HepG2 (cell line): Measurements from ENCODE around the gene PUS3.

ENCODE experiments used
- ESRRA ChIP-seq: sonication (generic); formaldehyde crosslinking; IDR thresholded peaks from 2 replicates; pipeline ENCODE4 v1.5.1; 2020; ENCODE audit warnings: mild to moderate bottlenecking, low read depth, missing genetic modification reagents
- HNF4G ChIP-seq, 2 experiments: sonication (generic) in 1 of 2; formaldehyde crosslinking in 1 of 2; IDR thresholded peaks; 2 replicates each; pipeline versions ENCODE4 v1.4.0 to v1.6.1; 2011 to 2020; ENCODE audit warnings: borderline replicate concordance in 2 of 2, low read depth in 2 of 2, mild to moderate bottlenecking in 2 of 2, low read length in 1 of 2, missing genetic modification reagents in 1 of 2, moderate library complexity in 1 of 2
- NKX3-1 ChIP-seq: sonication (generic); formaldehyde crosslinking; IDR thresholded peaks from 2 replicates; pipeline ENCODE4 v1.5.0; 2020; ENCODE audit warnings: missing genetic modification reagents
- POLR2AphosphoS5 ChIP-seq: IDR thresholded peaks from 2 replicates; pipeline ENCODE4 v1.6.1; 2012; ENCODE audit warnings: low read depth, low read length
- SRSF4 ChIP-seq: fragments of 200-400 bp; formaldehyde crosslinking; IDR thresholded peaks from one replicate; pipeline ENCODE4 v1.6.1; 2018; ENCODE audit warnings: mild to moderate bottlenecking, low read depth, low read length, moderate library complexity; ENCODE audit not compliant: poor library complexity, severe bottlenecking
- ZNF3 ChIP-seq: IDR thresholded peaks from 2 replicates; pipeline ENCODE4 v1.7.0; 2017; ENCODE audit warnings: inconsistent platforms
- TF ChIP-seq, protein P1 (sequence below): sonication (generic); formaldehyde crosslinking; IDR thresholded peaks from 2 replicates; pipeline ENCODE4 v1.4.0; 2020; ENCODE audit warnings: missing genetic modification reagents

DNA sequence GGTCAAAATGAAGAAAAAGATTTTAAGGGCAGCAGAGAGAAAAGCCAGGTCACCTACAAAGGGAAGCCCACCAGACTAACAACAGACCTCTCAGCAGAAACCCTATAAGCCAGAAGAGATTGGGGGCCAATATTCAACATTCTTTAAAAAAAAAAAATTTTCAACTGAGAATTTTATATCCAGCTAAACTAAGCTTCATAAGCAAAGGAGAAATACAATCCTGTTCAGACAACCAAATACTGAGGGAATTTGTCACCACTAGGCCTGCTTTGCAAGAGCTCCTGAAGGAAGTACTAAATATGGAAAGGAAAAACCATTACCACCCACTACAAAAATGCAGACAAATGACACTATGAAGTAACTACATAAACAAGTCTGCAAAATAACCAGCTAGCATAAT lies 56.8 kb downstream of the PUS3 start:
- TF ChIP-seq HNF4G (IDR thresholded peaks at IDR 0.05; ENCODE audit: borderline replicate concordance, low read depth, low read length) (no peak), HNF4G (CRISPR knock-in tag; IDR thresholded peaks at IDR 0.05; ENCODE audit: borderline replicate concordance, low read depth) (no peak), NKX3-1 (CRISPR knock-in tag) (no peak), POLR2AphosphoS5 (no peak), ZNF3 (CRISPR knock-in tag) (no peak), SRSF4 (no peak), ESRRA (CRISPR knock-in tag) (no peak)
- TF ChIP-seq, protein P1, sequence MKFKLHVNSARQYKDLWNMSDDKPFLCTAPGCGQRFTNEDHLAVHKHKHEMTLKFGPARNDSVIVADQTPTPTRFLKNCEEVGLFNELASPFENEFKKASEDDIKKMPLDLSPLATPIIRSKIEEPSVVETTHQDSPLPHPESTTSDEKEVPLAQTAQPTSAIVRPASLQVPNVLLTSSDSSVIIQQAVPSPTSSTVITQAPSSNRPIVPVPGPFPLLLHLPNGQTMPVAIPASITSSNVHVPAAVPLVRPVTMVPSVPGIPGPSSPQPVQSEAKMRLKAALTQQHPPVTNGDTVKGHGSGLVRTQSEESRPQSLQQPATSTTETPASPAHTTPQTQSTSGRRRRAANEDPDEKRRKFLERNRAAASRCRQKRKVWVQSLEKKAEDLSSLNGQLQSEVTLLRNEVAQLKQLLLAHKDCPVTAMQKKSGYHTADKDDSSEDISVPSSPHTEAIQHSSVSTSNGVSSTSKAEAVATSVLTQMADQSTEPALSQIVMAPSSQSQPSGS: no peak
